ENCODE measurements around the gene CALD1.

DNA sequence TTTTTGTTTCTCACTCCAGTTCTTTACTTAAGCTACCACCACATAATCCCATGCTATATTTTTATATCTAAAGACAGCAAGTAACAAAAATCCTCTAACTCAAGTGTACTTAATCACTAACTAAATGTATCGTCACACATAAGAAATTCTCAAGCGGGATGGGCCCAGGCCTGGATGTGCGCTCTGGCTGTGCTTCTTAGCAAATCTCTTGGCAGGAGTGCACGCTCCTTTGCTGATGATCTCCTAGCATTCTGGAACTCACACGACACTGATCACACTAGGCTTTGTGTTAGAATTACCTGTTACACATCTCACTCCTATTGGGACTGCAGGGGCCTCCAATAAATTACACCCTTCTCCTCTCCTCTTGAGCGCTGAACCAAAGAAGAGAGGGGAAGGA is 46.7 kb upstream of the CALD1 start:
- TF ChIP-seq CTCF (IDR thresholded peaks at IDR 0.05; ENCODE audit: low read length) (no peak), EZH2 (IDR thresholded peaks at IDR 0.05; ENCODE audit: borderline replicate concordance, low read length) (no peak)

Measured in OCI-LY1 (cell line).